ENCODE data around the gene NUCB1. TPM values are rescaled to one million over a fixed set of nuclear protein-coding genes. Genes with fewer than 3 reads are reported as not detected.
A peak's percentile ranks its signal among the peaks of the same experiment; 100 is the strongest.

NUCB1 gene
- total RNA-seq, 1 experiment from 2014 or later, result 153 TPM

GRCh38 chr19:48964205-48965039 lies 64.3 kb downstream of the NUCB1 start:
- Mint-ChIP-seq H3K4me1 (peaks cover 33% of the 10 kb centered on the region), H3K27me3 (ENCODE audit: low read depth) (no peaks in the 10 kb centered on the region), H3K27ac (peak overlapping the region; percentile 99), H3K4me3 (peak overlapping the region; percentile 99), H3K9me3 (peaks cover 4% of the 10 kb centered on the region), H3K36me3 (peaks cover 40% of the 10 kb centered on the region)
- DNase-seq (ENCODE audit: low spot score) (peak; percentile 54), ATAC-seq (no peak)
- CTCF ChIA-PET, result interaction anchor here (0.6 to 2.2 kb wide), 9 partner anchors 29 to 176 kb away, joined by 3 to 13 read pairs (median 4); partner anchors contain the start of genes DHDH, GYS1 and RUVBL2
- POLR2A ChIA-PET, result interaction anchor here (0.6 to 1.4 kb wide), 10 partner anchors 29 to 335 kb away, joined by 3 to 6 read pairs (median 3); partner anchors contain the start of genes GYS1, PPP1R15A and RUVBL2
- TF ChIP-seq CTCF (IDR thresholded peaks at IDR 0.05), result no peak
- TF ChIP-seq ZNF423 (CRISPR knock-in tag; IDR thresholded peaks at IDR 0.05), result peak; percentile 7; the same call in 1 of the 2 replicates

- peaks cover 48% of the 10 kb centered on the region for H3K36me3 Mint-ChIP-seq
- peaks cover 4% of the 10 kb centered on the region for H3K9me3 Mint-ChIP-seq
- POLR2A ChIA-PET, result interaction anchor here (1.3 to 1.4 kb wide), 2 partner anchors 92 to 128 kb away, joined by 3 to 5 read pairs; no protein-coding TSS in a partner anchor
- peaks cover 33% of the 10 kb centered on the region for H3K4me1 Mint-ChIP-seq
- DNase-seq (ENCODE audit: low spot score), result peak; percentile 95
- peak; percentile 74 for ATAC-seq
- CTCF ChIA-PET, result interaction anchor here (1.0 to 2.2 kb wide), 2 partner anchors 28 to 30 kb away, joined by 5 to 7 read pairs; partner anchors contain the start of genes GYS1 and RUVBL2
- peak within 1 kb of the TSS; percentile 99 for H3K4me3 Mint-ChIP-seq
- H3K27ac Mint-ChIP-seq, result peak within 1 kb of the TSS; percentile 99
- H3K27me3 Mint-ChIP-seq (ENCODE audit: low read depth), result no peaks in the 10 kb centered on the region
- TF ChIP-seq PRDM15 (CRISPR knock-in tag; IDR thresholded peaks at IDR 0.05), result no peak
- peak; percentile 69; the same call in 1 of the 2 replicates for TF ChIP-seq SMAD3 (CRISPR knock-in tag; IDR thresholded peaks at IDR 0.05; ENCODE audit: borderline replicate concordance)
- TF ChIP-seq ATF1 (CRISPR knock-in tag; IDR thresholded peaks at IDR 0.05), result peak; percentile 49; the same call in 1 of the 2 replicates
- no peak for TF ChIP-seq IRF2 (CRISPR knock-in tag; IDR thresholded peaks at IDR 0.05; ENCODE audit: borderline replicate concordance, low read depth)
- peak; percentile 71 for TF ChIP-seq NFYB (CRISPR knock-in tag; conservative IDR thresholded peaks at IDR 0.05; ENCODE audit: low read depth)
- TF ChIP-seq GABPB1 (CRISPR knock-in tag; IDR thresholded peaks at IDR 0.05), result peak; percentile 65; the same call in 1 of the 2 replicates
- no peak for TF ChIP-seq SMAD4 (CRISPR knock-in tag; IDR thresholded peaks at IDR 0.05)
- TF ChIP-seq NR3C1 (CRISPR knock-in tag; conservative IDR thresholded peaks at IDR 0.05; ENCODE audit: low read depth), result no peak
- TF ChIP-seq ZNF121 (CRISPR knock-in tag; IDR thresholded peaks at IDR 0.05), result 0 out of 2 replicates have a peak, but pooled peaks have one; percentile 10
- no peak for TF ChIP-seq ATF3 (CRISPR knock-in tag; conservative IDR thresholded peaks at IDR 0.05)
- TF ChIP-seq USF2 (CRISPR knock-in tag; IDR thresholded peaks at IDR 0.05), result peak; percentile 73
- 0 out of 2 replicates have a peak, but pooled peaks have one; percentile 11 for TF ChIP-seq FOXP4 (CRISPR knock-in tag; IDR thresholded peaks at IDR 0.05)
- TF ChIP-seq ZNF281 (CRISPR knock-in tag; IDR thresholded peaks at IDR 0.05), result no peak
- peak; percentile 77; the same call in 1 of the 2 replicates for TF ChIP-seq ETV6 (CRISPR knock-in tag; IDR thresholded peaks at IDR 0.05)
- TF ChIP-seq CREM (CRISPR knock-in tag; IDR thresholded peaks at IDR 0.05), result peak; percentile 10; the same call in 1 of the 2 replicates
- TF ChIP-seq RORB (CRISPR knock-in tag; IDR thresholded peaks at IDR 0.05), result peak; percentile 83; the same call in 1 of the 2 replicates
- peak; percentile 39; the same call in 1 of the 2 replicates for TF ChIP-seq ZNF671 (CRISPR knock-in tag; IDR thresholded peaks at IDR 0.05)
- TF ChIP-seq FOXJ3 (CRISPR knock-in tag; IDR thresholded peaks at IDR 0.05; ENCODE audit: borderline replicate concordance), result no peak
Measured at GRCh38 chr19:48965040-48965805, 65.1 kb downstream of the NUCB1 start, which contains the start of gene FTL. Gene FTL (plus strand): TSS chr19:48965309. CDS start chr19:48965508, 199 bp downstream.

Measured in WTC11 (cell line).